ENCODE measurements around the gene ACER3.
A peak's percentile ranks its signal among the peaks of the same experiment; 100 is the strongest.
"Not testable (repeated sequence)": the region's sequence is repeated elsewhere in the genome, so short reads cannot be mapped to it uniquely, and the experiment has no call there.

Gene ACER3

DNA sequence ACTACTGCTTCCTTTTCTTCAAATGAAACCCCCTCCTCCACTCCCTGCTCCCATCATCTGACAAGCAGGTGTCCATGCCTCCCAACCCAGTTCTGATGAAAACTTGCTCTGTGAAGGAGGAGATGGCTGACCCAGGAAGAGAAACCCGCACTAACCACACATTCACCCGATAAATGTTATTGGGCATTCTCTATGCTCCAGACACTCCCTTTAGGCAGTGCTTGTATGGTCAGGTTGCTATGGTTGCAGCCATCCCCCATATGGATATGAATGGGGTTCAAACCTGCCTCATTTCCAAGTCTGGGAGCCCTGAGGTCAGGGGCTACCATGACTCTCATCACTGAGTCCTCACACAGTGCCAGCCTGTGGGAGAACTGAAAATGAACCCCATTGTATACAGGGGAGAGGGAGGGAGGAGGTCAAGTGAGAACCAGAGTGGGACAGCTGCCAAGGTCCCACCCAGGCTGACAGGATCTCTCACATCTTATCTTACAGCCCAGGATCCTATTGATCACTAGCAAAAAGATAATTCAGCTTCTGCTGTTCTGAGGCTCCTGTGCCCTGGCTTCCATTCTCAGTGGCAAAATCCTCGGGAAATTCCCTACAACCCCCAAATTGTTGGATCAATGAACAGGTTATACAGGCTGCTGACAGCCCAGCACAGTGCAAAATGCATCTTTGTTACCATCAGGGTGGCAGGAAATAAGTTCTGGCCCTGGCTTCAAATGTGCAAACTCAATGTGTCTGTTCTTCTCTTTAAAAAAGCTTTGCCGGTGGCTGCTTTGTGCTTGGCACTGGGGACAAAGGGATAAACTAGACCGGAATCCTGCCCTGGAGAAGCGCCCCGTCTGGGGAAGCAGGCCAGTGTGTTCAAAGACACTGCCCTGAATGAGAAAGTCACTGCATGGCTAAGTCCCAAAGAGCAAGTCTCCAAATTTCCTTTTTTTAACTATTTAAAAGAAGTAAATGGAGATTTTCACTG lies 22.7 kb upstream of the ACER3 start:
- DNase-seq: no peak

DNA sequence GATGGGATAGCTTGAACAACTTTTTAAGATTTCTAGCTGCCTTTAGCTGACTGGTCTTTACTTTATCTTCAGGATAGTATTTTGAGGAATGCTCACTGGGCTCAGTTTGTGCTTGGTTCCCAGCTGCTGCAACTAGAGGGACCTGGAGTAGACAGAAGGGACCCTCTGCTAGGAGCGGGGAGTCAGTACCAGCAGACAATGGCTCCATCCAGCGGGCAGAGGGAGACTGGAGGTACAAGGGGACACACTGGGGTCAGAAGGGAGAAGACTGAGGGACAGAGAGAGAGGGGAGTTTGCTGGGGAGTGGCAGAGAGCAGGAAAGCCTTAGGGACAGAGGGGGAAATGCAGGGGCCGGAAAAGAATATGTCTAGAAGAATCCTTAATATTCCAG lies 22.0 kb upstream of the ACER3 start:
- no peak for DNase-seq

DNA sequence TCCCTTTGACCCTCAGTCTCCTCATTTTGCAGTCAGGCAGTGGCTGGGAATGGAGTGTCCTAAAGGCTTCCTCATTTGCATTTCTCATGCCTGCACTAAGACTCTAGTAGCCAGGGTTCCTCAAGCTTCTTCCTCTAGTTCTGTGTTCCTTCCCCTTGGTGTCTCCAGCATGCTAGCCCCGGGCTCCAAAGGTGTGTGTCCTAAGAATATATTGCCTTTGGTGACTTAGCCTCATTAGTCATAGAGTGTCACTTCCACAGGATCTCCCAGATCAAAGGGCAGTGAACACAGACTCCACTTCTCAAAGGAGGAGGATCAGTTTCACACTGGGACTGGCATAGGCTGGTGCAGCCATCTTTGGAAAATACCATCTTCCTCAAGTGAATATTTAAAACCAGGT lies 21.4 kb upstream of the ACER3 start:
- DNase-seq: no peak

DNA sequence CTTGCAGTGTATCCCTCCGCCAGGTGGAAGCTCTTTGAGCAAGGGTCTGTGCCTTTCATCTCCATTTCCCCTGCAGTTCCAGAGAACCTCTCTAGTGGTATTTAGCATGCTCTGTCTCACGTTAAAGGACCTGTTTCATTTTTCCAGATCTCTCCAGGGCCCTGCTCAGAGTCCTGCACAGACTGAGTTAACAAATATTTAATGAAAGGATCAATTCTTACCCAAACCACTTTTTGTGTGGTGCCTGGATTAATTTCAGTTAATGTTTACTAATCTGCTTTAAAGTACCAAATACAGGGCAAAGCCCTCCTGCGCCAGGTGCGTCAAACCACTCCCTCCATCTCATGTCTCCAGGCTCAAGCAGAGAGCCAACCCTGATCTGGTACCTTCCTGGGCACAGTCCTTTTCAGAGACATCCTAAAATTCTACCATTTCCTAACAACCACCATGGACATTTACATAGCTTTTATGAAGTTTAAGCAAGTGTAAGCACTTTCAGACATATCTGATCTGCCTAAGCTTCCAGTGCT lies 18.7 kb upstream of the ACER3 start:
- no peak for DNase-seq

DNA sequence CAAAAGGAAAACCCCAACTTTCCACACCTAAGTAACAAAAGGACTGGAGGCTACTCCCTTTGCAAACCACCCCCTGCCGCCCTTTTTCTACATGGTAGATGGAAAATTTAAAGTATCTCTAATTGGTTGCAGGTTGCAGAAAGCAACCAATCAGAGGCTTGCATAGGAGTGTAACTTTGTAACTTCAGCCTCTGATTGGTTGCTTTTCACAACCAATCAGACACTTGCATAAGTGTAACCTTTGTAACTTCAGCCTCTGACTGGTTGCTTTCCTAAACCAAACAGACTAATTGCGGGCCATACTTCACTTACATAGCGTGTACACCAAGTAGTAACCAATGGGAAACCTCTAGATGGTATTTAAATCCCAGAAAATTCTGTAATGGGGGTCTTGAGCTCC lies 16.8 kb upstream of the ACER3 start:
- no peak for DNase-seq

DNA sequence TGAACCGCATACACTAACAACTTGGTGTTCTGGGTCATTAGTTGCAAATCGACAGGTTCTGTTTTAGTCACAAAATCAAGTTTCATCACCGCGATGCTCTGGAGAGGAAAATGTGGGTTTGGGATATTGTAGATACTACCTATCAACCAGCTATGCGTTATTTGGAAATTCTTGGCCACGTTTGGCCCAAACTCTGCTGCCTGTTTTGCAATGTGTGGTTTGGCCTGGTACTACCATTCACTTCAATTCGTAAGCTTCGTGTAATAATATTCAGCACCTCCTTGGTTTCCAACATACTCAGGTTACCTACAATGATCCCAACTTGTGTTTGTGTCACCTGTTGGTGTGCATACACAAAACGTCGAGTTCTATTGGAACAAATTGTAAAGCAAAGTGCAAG lies 16.2 kb upstream of the ACER3 start:
- no peak for DNase-seq

DNA sequence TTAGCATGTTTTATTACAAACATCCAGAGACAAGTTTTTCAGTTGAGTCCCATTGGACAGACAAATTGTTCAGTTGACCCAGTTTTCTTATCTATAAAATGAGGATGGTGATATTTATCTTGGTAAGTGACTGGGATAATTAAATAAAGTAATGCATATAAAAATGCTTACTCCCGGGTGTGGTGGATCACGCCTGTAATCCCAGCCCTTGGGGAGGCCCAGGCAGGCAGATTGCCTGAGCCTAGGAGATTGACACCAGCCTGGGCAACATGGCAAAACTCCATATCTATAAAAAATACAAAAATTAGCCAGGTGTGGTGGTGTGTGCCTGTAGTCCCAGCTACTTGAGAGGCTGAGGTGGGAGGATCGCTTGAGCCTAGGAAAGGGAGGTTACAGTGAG lies 15.6 kb upstream of the ACER3 start:
- DNase-seq: no peak

DNA sequence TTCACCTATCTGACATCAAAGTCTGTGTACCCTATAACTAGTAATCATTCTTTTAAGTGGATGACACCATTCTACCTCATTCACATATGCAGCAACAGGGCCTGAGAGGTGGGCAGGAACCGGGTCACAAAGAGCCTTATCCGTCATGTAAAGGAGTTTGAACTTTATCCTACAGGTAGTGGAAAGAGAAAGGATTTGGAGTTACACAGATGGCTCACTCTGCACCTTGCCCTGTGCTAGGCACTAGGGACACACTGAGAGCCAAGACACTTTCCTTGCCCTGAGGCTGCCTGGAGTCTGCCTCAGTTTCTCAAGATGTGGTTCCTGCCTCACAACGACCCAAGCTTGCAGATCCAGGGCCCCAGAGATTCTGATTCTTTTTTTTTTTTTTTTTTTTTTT lies 14.3 kb upstream of the ACER3 start:
- no peak for DNase-seq

DNA sequence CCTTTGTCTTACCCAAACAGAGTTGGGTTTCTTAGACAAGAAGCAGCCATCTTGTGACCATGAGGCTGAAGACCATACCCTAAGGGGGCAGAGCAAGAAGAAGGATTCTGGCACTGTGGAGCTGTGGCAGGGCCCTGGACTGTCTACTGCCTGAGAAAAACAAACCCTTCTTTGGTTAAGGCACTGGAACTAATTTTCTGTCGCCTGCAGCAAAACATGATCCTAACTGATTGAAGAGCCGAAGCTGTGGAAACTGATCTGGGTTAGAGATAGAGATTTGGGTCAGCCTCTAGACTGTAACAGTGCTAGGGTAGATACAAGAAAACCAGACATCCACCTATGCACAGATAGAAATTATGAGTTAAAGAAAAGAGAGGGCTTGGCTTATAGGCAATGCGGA lies 11.3 kb upstream of the ACER3 start:
- no peak for DNase-seq

DNA sequence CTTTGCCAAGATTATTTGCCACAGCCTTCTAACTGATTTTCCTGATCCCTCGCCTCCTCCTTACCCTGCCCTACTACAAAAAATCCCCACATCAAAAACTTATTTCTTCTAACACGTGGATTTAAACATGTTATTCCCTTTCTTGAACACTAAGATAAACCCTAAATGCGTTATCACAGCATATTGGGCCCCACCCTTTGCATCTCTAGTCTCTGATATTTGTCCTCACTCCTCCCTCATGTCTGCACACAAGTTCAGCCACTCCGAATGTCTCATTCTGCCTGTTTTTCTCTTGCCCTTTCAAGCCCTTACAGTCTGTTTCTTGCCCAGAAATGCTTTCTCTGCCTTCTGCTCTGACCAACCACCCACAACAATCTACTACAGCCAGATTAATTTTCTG lies 10.6 kb upstream of the ACER3 start:
- no peak for DNase-seq

DNA sequence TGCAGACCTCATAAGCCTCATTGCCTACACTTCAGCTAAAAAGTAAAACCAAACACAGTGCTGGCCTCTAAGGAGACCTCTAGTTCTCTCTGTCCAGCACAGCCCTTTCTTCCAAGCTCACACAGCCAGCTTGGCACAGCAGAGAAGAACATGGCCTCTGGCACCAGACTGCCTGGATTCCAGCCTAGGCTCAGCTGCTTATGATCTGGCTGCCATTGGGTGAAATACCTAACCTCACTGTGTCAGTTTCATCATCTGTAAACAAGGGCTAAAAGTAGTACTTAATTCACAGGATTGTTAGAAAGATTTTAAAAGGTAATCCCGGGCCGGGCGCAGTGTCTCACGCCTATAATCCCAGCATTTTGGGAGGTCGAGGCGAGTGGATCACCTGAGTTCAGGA lies 9.9 kb upstream of the ACER3 start:
- DNase-seq: no peak

DNA sequence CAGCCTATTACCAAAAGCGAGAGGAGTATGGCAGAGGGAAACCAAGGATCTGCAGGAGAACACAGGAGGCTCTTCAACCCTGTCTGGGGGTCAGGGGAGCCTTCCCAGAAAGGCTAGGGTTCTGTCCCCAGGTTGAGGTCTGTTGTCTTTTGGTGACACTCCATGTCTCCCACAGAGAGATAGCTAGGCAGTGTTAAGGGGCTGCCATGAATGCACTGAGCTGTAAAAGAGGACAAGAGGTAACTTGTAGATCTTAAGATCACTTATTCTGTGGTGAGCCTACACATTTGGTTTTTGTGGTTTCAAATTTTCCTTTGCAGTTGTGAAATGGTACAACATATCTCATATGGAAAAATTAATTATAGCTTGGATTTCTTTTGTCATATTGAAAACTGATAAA lies 6.0 kb upstream of the ACER3 start:
- DNase-seq: no peak

DNA sequence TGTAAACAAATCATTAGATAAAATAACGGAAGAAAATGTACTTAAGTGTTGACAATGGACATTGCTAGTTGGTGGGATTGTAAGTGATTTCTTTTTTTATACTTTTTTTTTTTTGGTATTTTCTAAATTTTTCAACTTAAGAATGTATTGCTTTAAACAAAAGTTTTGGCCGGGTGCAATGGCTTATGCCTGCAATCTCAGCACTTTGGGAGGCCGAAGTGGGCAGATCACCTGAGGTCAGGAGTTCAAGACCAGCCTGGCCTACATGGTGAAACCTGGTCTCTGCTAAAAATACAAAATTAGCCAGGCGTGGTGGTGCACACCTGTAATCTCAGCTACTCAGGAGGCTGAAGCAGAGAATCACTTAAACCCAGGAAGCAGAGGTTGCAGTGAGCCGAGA lies 5.0 kb upstream of the ACER3 start:
- not testable (repeated sequence) for DNase-seq

DNA sequence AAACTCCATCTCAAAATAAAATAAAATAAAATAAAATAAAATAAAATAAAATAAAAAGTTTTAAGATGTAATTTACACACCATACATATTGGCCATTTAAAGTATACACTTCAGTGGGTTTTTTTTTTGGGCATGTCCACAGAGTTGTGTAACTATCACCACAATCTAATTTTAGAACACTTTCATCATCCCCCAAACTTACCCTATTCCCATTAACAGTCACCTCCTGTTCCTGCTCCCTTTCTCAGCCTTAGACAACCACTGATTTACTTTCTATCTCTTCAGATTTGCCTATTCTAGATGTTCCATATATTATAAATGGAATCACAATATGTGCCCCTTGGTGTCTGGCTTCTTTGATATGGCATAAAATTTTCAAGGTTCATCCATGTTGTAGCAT lies 4.6 kb upstream of the ACER3 start:
- DNase-seq: no peak

DNA sequence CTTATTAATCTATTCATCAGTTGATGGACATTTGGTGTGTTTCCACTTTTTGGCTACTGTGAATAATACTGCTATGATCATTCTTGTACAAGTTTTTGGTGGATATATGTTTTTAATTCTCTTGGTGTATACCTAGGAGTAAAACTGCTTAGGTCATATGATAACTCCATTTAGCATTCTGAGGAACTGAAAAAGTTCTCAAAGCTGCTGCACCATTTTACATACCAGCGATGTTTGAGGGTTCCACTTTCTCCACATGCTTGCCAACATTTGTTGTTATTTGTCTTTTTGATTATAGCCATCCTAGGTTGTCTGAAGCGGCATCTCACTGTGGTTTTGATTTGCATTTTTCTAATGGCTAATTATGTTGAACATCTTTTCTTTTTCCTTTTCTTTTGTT lies 4.1 kb upstream of the ACER3 start:
- DNase-seq: no peak

DNA sequence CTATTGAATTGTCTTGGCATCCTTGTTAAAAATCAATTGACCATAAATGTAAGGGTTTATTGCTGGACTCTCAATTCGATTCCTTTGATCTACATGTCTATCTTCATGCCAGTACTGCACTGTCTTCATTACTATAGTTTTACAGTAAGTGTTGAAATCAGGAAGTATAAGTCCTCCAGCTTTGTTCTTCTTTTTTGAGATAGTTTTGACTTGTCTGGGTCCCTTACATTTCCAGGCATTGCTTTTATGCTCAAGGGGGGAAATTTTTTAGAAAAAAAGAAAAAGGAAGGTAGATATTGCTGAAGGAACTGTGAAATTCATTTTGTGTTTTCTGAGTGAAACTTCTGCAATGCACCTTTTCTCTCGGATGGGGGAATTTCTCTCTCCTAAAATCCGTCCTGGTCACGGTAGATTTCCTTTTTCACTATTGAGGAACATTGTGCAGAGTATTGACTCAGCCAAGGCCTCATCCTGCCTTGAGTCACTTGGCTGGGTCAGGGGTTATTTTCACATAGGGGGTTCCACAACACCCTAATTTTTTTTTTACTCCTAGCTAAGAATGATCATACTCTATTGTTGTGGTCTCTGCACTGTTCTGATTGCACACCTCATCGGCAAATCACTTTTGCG lies 2.8 kb upstream of the ACER3 start:
- no peak for DNase-seq

DNA sequence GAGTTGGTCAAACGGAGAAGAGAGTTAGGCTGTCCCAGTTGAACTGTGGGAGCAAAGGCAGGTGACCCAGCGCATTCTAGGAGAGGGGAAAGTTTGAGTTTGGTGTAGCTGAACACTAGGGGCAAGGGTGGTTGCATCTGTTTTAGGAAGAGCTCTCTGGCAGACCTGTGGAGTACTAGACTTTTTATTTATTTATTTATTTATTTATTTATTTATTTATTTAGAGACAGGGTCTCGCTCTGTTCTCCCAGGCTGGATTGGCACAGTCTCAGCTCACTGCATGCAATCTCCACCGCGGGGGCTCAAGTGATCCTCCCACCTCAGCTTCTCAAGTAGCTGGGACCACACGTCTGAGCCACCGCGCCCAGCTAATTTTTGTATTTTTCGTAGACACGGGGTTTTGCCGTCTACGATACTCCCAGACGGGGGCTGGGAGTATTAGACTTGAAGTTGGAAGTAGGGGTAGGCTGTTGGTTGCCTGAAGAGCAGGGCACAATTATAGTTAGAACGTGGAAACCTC lies 950 bp upstream of the ACER3 start:
- DNase-seq: no peak

DNA sequence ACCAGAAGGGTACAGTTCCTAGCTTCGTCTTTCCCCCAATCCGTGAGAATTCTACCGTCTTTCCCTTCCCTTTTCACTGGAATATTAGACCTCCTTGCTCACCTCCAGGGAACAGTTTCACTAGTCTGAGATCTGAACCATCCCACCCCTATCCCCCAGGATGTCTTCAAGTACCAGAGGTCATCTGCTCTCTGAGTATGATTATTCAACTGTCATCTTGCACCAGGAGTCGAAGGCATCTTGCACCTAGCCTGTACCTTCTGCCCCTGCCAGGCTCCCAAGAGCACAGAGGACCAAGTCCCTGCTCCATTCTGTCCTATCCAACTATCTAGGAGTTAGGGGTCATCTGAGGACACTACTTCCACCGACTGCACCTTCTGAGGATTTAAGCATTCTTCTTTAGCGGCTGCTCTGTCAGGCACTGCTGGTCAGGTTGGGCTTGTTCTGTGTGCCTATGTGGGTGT lies 804 bp downstream of the ACER3 start:
- DNase-seq: peak; percentile 58

DNA sequence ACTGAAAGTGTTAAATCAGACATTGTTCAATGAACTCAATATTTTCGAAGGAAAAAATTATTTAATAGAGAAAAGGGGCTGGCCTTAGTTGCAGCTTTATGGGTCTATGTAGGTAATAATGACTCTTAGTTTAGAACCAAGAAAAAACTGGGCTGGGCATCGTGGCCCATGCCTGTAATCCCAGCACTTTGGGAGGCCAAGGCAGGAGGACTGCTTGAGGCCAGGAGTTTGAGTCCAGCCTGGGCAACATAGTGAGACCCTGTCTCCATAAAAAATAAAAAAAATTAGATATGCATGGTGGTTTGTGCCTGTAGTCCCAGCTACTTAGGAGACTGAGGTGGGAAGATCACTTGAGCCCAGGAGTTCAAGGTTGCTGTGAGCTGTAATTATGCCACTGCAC lies 2.1 kb downstream of the ACER3 start:
- not testable (repeated sequence) for DNase-seq

DNA sequence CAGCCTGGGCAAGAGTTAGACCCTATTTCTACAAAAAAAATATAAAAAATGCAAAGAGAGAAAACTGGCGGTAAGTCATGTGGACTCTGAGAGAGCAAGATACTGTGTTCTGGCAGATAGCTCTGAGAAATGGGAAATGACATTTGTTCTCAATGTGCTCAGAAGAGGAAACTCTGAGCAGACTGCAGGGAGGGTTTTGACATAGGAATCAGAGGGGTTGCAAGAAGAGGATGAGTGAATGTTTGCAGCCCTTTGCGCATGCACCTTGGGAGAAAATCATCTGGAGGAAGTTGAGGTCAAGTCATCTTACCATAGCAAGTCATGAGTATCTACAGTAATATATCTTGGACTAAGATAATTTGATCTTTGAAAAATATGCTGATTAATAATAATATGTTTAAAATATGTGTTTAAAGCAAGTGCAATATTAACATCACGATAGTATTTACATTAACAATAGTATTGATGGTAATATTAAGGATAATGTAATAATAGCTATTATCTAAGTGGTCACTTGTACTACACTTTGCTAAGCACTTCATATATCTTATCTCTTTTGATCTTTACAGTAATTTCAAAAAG lies 2.6 kb downstream of the ACER3 start:
- no peak for DNase-seq

DNA sequence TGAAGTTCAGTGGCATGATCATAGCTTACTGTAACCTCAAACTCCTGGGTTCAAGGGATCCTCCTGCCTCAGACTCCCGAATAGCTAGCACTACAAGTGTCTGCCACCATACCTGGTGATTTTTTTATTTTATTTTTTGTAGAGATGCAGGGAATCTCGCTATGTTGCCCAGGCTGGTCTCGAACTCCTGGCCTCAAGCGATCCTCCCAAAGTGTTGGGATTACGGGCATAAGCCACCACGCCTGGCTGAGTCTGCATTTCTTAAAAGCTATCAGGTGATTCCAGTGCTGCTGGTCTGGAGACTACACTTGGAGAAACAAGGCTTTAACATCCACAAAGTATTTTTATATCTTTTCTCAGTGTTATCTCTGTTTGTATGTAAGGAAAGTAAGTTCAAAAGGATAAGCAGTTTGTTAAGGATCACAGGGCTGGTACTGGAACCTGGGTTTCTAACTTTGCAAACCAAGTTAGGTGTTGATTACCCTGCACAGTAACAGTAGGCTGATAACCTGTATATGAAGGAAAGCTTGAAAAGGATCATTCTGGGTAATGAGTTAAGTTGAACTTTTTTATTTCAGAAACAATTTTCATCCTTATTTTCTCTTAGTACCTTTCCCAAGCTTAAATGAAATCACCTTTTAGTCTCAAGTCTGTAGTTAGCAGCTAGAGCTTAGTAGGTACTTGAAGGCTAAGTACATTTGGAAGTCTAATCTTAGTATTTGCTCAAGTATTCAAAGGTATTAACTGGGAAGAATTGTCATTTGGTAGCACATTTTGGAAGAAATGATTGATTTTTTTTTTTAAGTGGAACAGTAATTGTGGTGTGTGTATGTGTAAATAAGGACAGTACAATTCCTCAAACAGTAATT lies 12.5 kb downstream of the ACER3 start:
- DNase-seq: no peak

DNA sequence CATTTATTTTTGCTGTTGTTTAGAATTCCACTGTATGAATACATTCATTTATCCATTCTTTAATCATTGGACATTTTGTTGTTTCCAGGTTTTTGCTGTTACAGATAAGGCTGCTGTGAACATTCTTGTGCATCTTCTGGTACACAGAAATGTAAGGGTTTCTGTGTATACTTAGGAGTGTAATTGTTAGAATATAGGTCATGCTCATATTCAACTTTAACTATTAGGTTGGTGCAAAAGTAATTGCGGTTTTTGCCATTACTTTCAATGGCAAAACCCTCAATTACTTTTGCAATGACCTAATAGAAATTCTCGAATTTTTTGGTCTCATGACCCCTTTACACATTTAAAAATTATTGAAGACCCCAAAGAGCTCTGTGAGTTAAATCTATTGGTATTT lies 17.3 kb downstream of the ACER3 start:
- DNase-seq: no peak

DNA sequence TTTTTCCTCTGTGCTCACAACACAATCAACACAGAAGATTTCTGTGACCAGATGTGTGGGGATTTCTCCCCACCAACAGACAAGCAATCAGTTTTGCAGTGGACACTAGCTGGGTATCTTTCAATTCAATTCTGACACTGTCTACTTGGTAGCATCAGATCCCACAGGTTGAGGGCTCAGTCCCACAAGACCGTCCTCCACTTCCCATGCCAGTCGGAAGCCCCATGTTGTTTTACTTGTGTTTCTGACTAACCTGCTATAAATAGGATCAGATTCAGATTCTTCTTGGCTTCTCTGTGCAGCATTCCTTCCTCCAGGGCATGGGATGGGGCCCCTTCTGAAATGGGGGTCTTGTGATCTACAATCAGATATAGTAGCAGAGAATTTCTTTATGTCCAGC lies 19.6 kb downstream of the ACER3 start:
- DNase-seq: no peak

Measured in activated CD8-positive, alpha-beta memory T cell treated with anti-CD3 and anti-CD28 coated beads for 24 hours (primary cell).